Raji (cell line): ENCODE results near the gene SLC35E3.

ENCODE experiments used
- POLR2A ChIP-seq: IDR thresholded peaks from 2 replicates; pipeline ENCODE4 v1.6.1; 2011; ENCODE audit warnings: low read depth, low read length, control low read depth; ENCODE audit not compliant: insufficient read depth

SLC35E3 gene

DNA sequence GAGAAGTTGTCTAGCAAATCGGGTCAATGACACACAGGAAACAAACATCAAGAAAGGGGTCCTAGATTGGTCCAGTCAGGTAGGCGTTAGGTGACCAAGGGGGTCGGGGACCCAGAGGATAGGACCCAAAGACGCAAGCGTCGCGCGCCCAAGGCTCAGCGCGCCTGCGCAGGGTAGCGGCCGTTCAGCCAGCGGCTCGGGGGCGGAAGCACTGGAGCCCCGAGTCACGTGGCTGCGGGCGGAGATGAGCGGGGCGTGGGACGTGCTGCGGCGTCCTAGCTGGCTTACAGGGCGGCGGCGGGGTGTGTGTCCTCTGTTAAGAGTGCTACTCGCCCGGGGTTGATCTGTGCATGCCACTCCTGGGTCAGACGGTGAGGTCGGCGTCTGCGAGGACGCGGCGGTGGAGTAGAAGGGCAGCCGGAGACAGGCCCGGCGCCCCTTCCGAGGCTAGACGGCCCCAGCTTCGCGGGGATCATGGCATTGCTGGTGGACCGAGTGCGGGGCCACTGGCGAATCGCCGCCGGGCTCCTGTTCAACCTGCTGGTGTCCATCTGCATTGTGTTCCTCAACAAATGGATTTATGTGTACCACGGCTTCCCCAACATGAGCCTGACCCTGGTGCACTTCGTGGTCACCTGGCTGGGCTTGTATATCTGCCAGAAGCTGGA, at the start of gene SLC35E3:
Gene SLC35E3, plus strand, starts transcription at position 273 of the 668 bp plus-strand sequence. Its CDS starts 202 bp downstream, at position 475.
- TF ChIP-seq POLR2A = peak; percentile 94

DNA sequence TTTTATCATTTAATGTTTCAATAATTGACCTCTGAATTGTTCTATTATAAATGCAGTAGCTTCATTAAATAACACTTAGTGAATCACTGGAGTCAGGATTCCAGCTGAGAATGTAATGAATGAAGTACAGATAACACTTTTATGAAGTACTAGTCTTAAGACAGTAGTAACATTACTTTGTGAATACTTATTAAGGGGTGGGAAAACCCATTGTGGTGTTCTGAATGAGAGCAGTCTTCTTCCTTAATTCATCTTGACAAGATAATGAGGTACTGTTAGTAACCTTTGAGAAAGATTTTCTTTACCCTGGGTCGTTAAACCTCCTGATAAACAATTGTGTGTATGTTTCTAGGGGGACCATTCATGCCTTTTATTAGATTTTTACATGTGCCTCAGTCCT, 46.5 kb upstream of the SLC35E3 start:
- no peak for TF ChIP-seq POLR2A

DNA sequence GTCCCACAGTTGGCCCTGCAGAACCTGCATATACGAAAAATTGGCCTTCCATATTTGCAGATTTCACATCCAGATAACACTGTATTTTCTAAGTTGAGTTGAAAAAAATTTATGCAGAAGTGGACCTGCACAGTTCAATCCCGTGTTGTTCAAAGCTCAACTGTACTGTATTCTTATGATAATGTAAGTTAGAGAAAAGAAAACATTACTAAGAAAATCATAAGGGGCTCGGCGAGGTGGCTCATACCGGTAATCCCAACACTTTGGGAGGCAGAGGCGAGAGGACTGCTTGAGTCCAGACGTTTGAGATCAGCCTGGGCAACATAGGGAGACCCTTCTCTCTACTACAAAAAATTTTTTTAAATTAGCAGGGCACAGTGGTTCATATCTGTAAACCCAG, 18.2 kb upstream of the SLC35E3 start:
- no peak for TF ChIP-seq POLR2A

DNA sequence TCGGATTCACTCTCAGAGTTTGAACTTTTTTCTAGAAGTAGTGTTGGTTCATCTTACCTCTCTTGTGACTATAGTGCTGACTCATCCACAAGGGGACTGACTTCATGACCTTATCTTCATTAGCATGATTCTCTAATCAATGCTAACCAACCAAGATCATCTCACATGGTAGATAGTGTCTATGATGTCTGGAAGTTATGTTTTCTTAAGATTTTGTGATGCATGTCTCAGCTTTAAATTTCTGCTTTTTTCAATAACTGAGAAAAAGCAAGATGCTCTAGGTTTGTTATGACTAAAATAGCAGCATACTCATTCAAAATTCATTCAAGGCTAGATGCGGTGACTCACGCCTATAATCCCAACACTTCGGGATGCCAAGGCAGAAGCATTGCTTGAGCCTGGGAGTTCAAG, 12.3 kb upstream of the SLC35E3 start:
- no peak for TF ChIP-seq POLR2A

DNA sequence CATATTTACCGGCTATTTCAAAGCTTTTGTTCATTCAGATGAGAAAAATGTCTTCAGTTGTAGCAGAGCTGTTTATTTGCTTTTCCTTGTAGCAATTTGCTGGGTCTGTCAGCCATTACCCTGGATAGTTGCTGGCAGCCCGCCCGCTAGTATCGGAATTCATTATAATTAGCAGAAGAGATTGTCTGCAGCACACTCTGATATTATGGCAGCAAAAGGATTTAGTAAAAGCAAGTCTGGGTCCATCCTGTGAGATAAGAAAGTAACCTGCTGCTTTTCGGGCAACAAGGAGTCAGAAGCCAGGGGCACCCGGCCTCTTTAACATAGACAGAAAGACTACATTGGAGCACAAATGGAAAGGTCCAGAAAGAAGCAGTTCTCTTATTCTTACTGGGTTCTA, 6.1 kb upstream of the SLC35E3 start:
- no peak for TF ChIP-seq POLR2A

DNA sequence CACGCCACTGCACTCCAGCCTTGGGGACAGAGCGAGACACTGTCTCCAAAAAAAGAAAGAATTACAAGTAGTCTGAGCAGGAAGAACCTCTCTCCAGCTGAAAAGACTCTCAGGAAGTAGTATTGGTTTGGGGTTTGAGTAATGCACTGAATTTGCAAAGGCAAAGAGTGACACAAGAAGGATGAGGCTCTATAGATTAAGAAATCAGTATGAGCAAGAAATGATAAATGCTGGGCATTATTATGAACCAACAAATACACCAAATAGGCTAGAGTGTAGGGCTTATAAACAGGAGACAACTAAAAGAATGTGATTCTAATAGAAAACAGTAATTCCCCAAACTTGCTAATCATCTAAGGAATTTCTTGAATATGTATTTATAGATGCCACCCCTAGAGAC, 2.6 kb upstream of the SLC35E3 start:
- TF ChIP-seq POLR2A = no peak

DNA sequence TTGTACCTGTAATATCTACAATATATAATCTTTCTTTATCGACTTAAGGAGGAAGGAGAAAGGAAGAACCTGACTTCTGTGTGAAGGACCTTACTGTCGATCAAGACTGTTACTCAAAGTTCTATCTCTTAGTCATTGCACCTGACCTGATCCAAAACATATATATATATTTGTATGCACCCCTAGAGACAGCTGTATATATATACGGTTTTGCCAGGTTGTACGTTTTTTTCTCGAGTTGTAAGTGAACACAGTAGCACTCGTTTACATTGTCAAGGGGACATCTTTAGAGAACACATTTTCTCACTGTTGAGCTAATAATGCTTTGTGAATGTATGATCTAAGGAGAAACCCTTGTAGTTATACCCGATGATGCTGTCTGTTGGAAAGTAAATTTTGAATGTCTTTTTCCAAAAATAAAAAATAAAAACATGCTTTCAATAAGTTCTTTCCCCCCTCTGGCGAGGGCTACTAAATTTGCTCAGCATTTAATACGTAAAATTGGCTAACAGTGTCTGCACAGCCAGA, 536 bp upstream of the SLC35E3 start:
- no peak for TF ChIP-seq POLR2A

DNA sequence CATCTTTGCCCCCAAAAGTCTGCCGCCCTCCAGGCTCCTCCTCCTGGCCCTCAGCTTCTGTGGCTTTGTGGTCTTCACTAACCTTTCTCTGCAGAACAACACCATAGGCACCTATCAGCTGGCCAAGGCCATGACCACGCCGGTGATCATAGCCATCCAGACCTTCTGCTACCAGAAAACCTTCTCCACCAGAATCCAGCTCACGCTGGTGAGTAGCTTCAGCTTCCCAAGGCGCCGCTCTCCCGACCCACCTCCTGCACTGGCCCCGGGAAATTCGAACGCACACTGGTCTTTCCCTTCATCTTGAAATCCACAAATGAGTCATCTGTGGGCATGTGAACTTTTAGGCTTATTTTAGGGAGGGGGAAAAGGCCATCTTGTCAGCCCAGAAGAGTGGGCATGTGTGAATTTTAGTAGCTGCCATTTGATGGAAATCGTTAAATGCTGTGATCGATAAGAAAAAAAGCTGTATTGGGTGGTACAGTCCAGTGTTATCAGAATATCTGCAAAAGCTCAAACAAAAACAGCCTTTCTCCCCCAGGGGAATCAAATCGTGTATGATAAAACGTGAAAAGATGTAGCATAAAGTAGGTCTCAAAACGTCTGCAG, 700 bp downstream of the SLC35E3 start:
- no peak for TF ChIP-seq POLR2A

DNA sequence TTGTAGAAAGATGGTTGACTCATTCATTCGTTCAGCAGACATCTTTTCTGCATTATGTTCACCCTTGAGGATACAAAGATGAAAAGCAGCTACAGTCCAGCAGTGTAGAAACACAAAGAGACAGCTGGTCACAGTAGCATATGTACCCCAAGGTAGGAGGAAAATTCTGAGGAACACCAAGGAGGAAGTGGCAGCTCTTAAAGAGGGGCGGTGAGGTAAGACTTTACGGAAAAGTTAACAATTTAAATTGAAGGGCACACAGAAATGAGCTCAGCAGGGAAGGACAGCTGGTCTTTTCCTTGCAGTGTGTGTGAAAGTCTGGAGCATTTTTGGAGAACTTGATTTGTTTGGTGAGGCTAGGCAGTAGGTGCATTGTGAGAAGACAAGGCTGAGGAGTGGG, 3.5 kb downstream of the SLC35E3 start:
- TF ChIP-seq POLR2A = no peak

DNA sequence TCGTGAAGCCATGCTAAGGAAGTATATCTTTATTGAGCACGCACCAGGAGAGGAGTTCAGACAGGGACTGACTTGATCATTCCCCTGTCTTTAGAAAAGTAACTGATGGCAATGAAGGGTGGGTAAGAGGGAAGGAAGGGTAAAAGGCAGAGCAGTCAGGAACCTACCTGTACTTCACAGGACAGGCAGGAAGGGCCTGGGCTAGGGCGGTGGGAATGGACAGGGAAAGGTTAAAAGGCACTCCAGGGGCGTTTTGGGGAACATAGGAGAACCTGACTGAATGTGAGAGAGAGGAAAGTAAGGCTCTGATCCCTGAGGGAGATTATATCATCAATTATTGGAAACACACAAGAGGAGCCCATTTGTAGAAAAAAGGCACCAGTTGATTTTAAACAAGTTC, 3.9 kb downstream of the SLC35E3 start:
- no peak for TF ChIP-seq POLR2A

DNA sequence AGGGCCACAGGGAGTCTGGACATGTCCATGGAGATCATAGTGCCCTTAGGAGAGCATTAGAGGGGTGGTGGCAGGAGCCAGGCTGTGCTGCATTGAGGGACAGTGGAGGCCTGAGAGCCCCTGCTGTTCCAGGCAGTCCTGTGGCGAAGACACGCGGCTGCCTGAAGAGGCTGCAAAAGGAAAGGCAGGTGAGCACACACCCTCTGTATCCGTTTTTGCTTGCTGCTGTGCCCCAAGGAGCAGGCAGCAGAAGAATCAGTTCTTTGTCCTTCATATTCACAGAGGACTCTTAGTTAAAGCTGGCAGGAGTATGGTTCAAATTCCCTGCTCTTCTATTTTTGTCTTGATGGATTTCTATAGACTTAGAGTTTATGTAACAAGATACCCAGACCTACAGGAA, 4.5 kb downstream of the SLC35E3 start:
- TF ChIP-seq POLR2A = no peak

DNA sequence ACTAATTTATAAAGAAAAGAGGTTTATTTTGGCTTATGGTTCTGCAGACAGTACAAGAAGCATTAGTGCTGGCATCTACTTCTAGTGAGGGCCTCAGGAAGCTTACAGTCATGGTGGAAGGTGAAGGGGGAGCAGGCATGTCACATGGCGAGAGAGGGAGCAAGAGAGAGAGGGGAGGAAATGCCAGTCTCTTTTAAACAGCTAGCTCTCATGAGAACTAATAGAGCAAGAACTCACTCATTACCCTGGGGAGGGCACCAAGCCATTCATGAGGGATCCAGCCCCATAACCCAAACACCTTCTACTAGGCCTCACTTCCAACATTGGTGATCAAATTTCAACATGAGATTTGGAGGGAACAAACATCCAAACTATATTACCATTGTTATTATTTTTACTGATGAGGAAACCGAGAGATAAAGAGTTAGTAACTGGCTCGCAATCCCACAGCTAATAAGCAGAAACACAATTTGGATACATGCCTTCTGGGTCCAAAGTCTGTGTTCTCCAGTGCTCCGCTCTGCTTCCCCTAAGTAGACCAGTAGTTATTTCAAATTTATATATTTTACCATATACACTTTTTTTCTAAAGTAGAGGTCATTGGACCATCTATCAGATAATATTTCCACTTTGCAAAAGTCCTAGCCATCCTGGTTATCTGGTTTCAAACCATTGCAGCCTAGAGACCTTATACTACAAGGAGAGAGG, 9.7 kb downstream of the SLC35E3 start:
- TF ChIP-seq POLR2A = no peak

DNA sequence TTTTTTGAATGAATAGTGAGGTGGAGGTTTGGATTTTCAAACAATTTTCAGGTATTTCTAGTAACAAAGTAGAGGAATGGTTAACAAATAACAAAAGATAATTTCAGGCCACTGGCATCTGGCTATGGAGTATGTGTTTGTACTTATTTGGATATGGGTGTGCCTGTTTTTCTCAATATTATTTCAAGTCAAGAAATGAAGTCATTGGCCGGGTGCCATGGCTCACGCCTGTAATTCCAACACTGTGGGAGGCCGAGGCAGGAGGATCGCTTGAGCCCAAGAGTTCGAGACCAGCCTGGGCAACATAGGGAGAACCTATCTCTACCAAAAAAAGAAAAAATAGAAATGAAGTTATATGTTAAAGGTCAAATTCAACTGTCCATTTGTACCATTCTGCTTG, 13.9 kb downstream of the SLC35E3 start:
- TF ChIP-seq POLR2A = no peak

DNA sequence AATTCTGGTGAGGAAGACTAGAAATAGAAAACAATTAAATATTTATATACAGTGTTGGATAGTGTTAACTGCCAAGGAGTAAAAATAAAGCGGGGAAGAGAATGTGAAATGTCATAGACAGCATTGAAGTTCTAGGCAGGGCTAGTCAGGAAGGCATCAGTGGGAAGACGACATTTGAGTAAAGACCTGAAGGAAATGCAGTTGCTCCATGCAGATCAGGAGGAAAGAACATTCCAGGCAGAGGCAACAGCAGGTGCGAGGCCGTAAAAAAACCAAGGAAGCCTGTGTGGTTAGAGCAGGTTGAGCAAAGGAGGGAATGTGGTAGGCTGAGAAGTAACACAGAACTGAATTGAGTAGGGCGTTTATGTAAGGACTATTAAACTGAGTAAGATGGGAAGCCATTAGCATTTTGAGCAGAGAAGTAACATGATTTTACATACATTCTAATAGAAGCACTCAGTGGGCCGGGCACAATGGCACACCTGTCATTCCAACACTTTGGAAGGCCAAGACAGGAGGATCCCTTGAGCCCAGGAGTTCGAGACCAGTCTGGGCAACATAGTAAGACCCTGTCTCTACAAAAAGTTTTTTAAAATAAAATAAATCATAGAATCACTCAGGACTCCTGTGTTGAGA, 14.9 kb downstream of the SLC35E3 start:
- TF ChIP-seq POLR2A = no peak

DNA sequence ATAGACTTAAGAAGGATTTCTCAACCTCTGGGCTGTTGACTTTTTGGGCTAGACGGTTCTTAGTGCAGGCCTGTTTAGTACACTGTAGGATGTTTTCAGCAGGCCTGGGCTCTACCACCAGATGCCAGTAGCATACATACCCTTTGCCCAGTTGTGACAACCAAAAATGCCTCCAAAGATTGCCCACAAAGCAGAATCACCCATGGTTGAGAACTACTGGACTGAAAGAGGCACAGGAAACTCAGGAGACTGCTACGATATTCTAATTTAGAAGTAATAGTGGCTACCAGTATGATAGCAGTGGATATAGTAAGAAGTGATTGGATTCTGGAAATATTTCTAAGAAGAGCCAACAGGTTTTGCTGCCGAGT, 15.5 kb downstream of the SLC35E3 start:
- TF ChIP-seq POLR2A = no peak
